Heart right ventricle (tissue), 16 donors: ENCODE measurements around the gene IQCB1. TPM values are rescaled to one million over a fixed set of nuclear protein-coding genes. Genes with fewer than 3 reads are reported as not detected.
A peak's percentile ranks its signal among the peaks of the same experiment; 100 is the strongest.

Experiments used
- ATAC-seq, 8 donors: fragments of 200-7000 bp; cut with Tn5 transposase; one replicate each; pipeline ENCODE4 v1.9.1; 2020; ENCODE audit warnings: mild to moderate bottlenecking in 8 of 8, moderate library complexity in 8 of 8, moderate number of reproducible peaks in 1 of 8
- DNase-seq, 2 donors: peaks; one replicate each; pipeline ENCODE4 v3.0.0-alpha.2; 2020
- H3K27ac ChIP-seq, 10 donors: fragments of 200-600 bp; sonication (generic) in 2 of 10; one replicate each; pipeline versions ENCODE4 v1.5.0 to v1.8.0; 2020 to 2022; ENCODE audit warnings: mild to moderate bottlenecking in 3 of 10
- H3K27me3 ChIP-seq, 7 donors: fragments of 200-600 bp; one replicate each; pipeline ENCODE4 v1.8.0; 2021 to 2022; ENCODE audit warnings: mild to moderate bottlenecking in 2 of 7
- H3K36me3 ChIP-seq, 9 donors: fragments of 200-600 bp; sonication (generic) in 1 of 9; one replicate each; pipeline versions ENCODE4 v1.5.0 to v1.8.0; 2020 to 2022; ENCODE audit warnings: mild to moderate bottlenecking in 2 of 9
- H3K4me1 ChIP-seq, 9 donors: fragments of 200-600 bp; sonication (generic) in 1 of 9; one replicate each; pipeline versions ENCODE4 v1.5.0 to v1.8.0; 2020 to 2022; ENCODE audit warnings: mild to moderate bottlenecking in 4 of 9
- H3K4me3 ChIP-seq, 10 donors: fragments of 200-600 bp; sonication (generic) in 2 of 10; one replicate each; pipeline versions ENCODE4 v1.5.0 to v1.8.0; 2020 to 2022; ENCODE audit warnings: mild to moderate bottlenecking in 7 of 10, moderate library complexity in 2 of 10
- H3K9me3 ChIP-seq, 11 donors: fragments of 200-600 bp in 10 of 11; sonication (generic) in 2 of 11; one replicate each; pipeline versions ENCODE4 v1.5.0 to v1.8.0; 2013 to 2022; ENCODE audit warnings: mild to moderate bottlenecking in 2 of 11, control low read depth in 1 of 11, moderate library complexity in 1 of 11
- CTCF ChIP-seq, 9 donors: fragments of 200-600 bp; sonication (generic) in 2 of 9; IDR thresholded peaks; one replicate each; pipeline versions ENCODE4 v1.5.0 to v1.8.0; 2021 to 2022; ENCODE audit warnings: antibody characterized with exemption in 9 of 9, mild to moderate bottlenecking in 5 of 9, moderate library complexity in 1 of 9
- WGBS, 2 donors: extraction: QIAGEN DNeasy Blood & Tissue Kit; methylation state at CpG; one replicate each; pipeline ENCODE4 v1.1.7; 2013; ENCODE audit warnings: inconsistent platforms in 1 of 2; 5-methylcytosine and 5-hydroxymethylcytosine counted together
- intact Hi-C, 10 donors: fragments of 100-400 bp; cut with DNase I; formaldehyde crosslinking; loops; one replicate each; pipeline versions ENCODE4 v1.11.1 to v1.14.2; 2022
- polyA plus RNA-seq, 2 donors: library from polyadenylated mRNA; stranded (reverse); fragments of 200-250 nt; gene quantifications; one replicate each; pipeline ENCODE4 v1.2.3, GENCODE V29; 2013
- total RNA-seq, 10 donors: library from RNA; stranded (reverse); fragmentation: NEBNext Ultra II Directional in 3 of 10; extraction: Animal tissue kit (Norgen Biotek cat#: 25700) in 3 of 10; gene quantifications; one replicate each; pipeline versions ENCODE4 v1.2.1 to v1.2.4, GENCODE V29; 2021 to 2023
- donor health status: Arrhythmogenic right ventricular cardiomyopathy.
- donor health status: ischemic (EF 13 %, LVEDD 7.1; RV severe dilation, severe dysfunction).
- donor health status: healthy with polysubstance abuse.
- donor health status: DM: no; HTN: yes; CAD: no.
- donor health status: DM: no; HTN: no; CAD: no.
- donor health status: ischemic (EF 25% LVEDD 6.9; RV normal size, moderate dysfunction).
- donor health status: ischemic (EF 25% LVEDD 5.7; RV mildly dilated, moderate dysfunction).
- donor health status: healthy.
- donor health status: DM: yes; HTN: yes; CAD: no.
- donor health status: Ischemic cardiomyopathy.
- donor health status: ischemic (EF 35%, LVEDD 5.7; RV mildly dilated, moderate dysfunction).
- donor health status: nonischemic (EF 11% LVEDD 7.7; RV severe dilation, severe dysfunction).
- donor health status: DM: yes; HTN: yes; CAD: no.
- donor health status: PGD.
- donor health status: ischemic (EF 29% LVEDD 5.4; RV normal size, mild dysfunction).
- donor health status: nonischemic (EF 23%, LVEDD 6.1; RV moderate dilation, normal function).

IQCB1 gene
- total and polyA plus RNA-seq, 12 donors, result 4.9 to 9.9 (median 7.1) TPM

GRCh38 chr3:121855555-121855954, 20.7 kb upstream of the IQCB1 start:
- Histone ChIP-seq H3K27ac (no peak overlapping the region), H3K4me1 (no peaks in the 10 kb centered on the region), H3K4me3 (no peak overlapping the region), H3K27me3 (no peaks in the 10 kb centered on the region), H3K36me3 (peaks cover 0 to 13% (median 0%) of the 10 kb centered on the region in 9 donors), H3K9me3 (peaks cover 0 to 8% (median 0%) of the 10 kb centered on the region in 11 donors)
- 43 to 45% methylated on average over 5 of the region's 5 CpGs for WGBS, 2 donors
- intact Hi-C loops, result no loop called here
- peak in 6 of 9 donors; percentile 15 to 40 (median 24) for TF ChIP-seq CTCF (IDR thresholded peaks at IDR 0.05)
- ATAC-seq (no peak), DNase-seq (no peak)

- 89 to 90% methylated on average over 2 of the region's 2 CpGs for WGBS, 2 donors
- Histone ChIP-seq H3K4me1 (no peaks in the 10 kb centered on the region), H3K4me3 (no peak overlapping the region), H3K36me3 (peaks cover 0 to 6% (median 0%) of the 10 kb centered on the region in 9 donors), H3K27ac (no peak overlapping the region), H3K9me3 (no peaks in the 10 kb centered on the region), H3K27me3 (no peaks in the 10 kb centered on the region)
- TF ChIP-seq CTCF (IDR thresholded peaks at IDR 0.05), result no peak
- no peak for ATAC-seq
- intact Hi-C loops, result no loop called here
- DNase-seq, result no peak
Measured at GRCh38 chr3:121852256-121852655, 17.4 kb upstream of the IQCB1 start.

GRCh38 chr3:121844892-121845291, 10.0 kb upstream of the IQCB1 start:
- H3K27me3 ChIP-seq, result no peaks in the 10 kb centered on the region
- H3K27ac ChIP-seq, result no peak overlapping the region
- H3K9me3 ChIP-seq, result no peaks in the 10 kb centered on the region
- no peak for TF ChIP-seq CTCF (IDR thresholded peaks at IDR 0.05)
- H3K4me1 ChIP-seq, result no peaks in the 10 kb centered on the region
- ATAC-seq, result no peak
- H3K4me3 ChIP-seq, result no peak overlapping the region
- H3K36me3 ChIP-seq, result peaks cover 0 to 25% (median 0%) of the 10 kb centered on the region in 9 donors
- DNase-seq, result no peak
- WGBS, 2 donors, result 96 to 97% methylated on average over 7 of the region's 7 CpGs
- intact Hi-C loops, result no loop called here

GRCh38 chr3:121839962-121840361, 5.1 kb upstream of the IQCB1 start:
- Histone ChIP-seq H3K9me3 (no peaks in the 10 kb centered on the region), H3K36me3 (peaks cover 0 to 6% (median 0%) of the 10 kb centered on the region in 9 donors), H3K27ac (no peak overlapping the region), H3K27me3 (no peaks in the 10 kb centered on the region), H3K4me3 (no peak overlapping the region), H3K4me1 (peaks cover 0 to 12% (median 6%) of the 10 kb centered on the region in 9 donors)
- no peak for DNase-seq
- ATAC-seq, result no peak
- TF ChIP-seq CTCF (IDR thresholded peaks at IDR 0.05), result no peak
- intact Hi-C loops, result no loop called here
- 98% methylated on average over 23 of the region's 23 CpGs for WGBS, 2 donors
